Neural progenitor cell (in vitro differentiated cells): ENCODE measurements around the gene SP6. TPM values are rescaled to one million over a fixed set of nuclear protein-coding genes. Genes with fewer than 3 reads are reported as not detected.
A peak's percentile ranks its signal among the peaks of the same experiment; 100 is the strongest.

Experiments used
- DNase-seq: peaks from one replicate; pipeline ENCODE4 v3.0.0-alpha.2; 2016; ENCODE audit warnings: low spot score
- H2AFZ ChIP-seq: fragments of 200-600 bp; sonication (generic); replicated peaks from 2 replicates; pipeline ENCODE4 v1.6.1; 2016; ENCODE audit warnings: antibody characterized with exemption
- H3F3A ChIP-seq: fragments of 200-600 bp; sonication (generic); 2 replicates; pipeline ENCODE4 v1.6.1; 2016; ENCODE audit warnings: antibody characterized with exemption, low read depth
- H3K27ac ChIP-seq: fragments of 200-600 bp; sonication (generic); 2 replicates; pipeline ENCODE4 v1.5.1; 2016; ENCODE audit warnings: mild to moderate bottlenecking
- H3K27me3 ChIP-seq: fragments of 200-600 bp; sonication (generic); 2 replicates; pipeline ENCODE4 v1.6.1; 2016; ENCODE audit warnings: mild to moderate bottlenecking, moderate library complexity
- H3K36me3 ChIP-seq: fragments of 200-600 bp; sonication (generic); 2 replicates; pipeline ENCODE4 v1.5.1; 2016
- H3K4me1 ChIP-seq: fragments of 200-600 bp; sonication (generic); 2 replicates; pipeline ENCODE4 v1.6.1; 2016; ENCODE audit warnings: mixed run types
- H3K4me2 ChIP-seq: fragments of 200-600 bp; sonication (generic); 2 replicates; pipeline ENCODE4 v1.6.1; 2016
- H3K4me3 ChIP-seq: fragments of 200-600 bp; sonication (generic); 2 replicates; pipeline ENCODE4 v1.5.1; 2016
- H3K79me2 ChIP-seq: fragments of 200-600 bp; sonication (generic); 2 replicates; pipeline ENCODE4 v1.6.1; 2016; ENCODE audit warnings: low read depth
- H3K9ac ChIP-seq: fragments of 200-600 bp; sonication (generic); 2 replicates; pipeline ENCODE4 v1.6.1; 2016
- H3K9me3 ChIP-seq: fragments of 200-600 bp; sonication (generic); 2 replicates; pipeline ENCODE4 v1.5.1; 2016; ENCODE audit warnings: low read depth
- H4K20me1 ChIP-seq: fragments of 200-600 bp; sonication (generic); 2 replicates; pipeline ENCODE4 v1.6.1; 2016; ENCODE audit warnings: low read depth
- H3K27ac Mint-ChIP-seq: 3 replicates; pipeline ENCODE4 v1.8.0; 2021; ENCODE audit warnings: mixed read lengths
- H3K27me3 Mint-ChIP-seq: 2 replicates; pipeline ENCODE4 v1.8.0; 2022; ENCODE audit warnings: low read depth, mild to moderate bottlenecking, inconsistent platforms, moderate library complexity, mixed read lengths; ENCODE audit not compliant: insufficient read depth
- H3K36me3 Mint-ChIP-seq: 3 replicates; pipeline ENCODE4 v1.8.0; 2021; ENCODE audit warnings: mixed read lengths
- H3K4me1 Mint-ChIP-seq: 3 replicates; pipeline ENCODE4 v1.8.0; 2021; ENCODE audit warnings: mixed read lengths
- H3K4me3 Mint-ChIP-seq: 3 replicates; pipeline ENCODE4 v1.8.0; 2021; ENCODE audit warnings: mild to moderate bottlenecking, moderate library complexity, mixed read lengths
- H3K9me3 Mint-ChIP-seq: 3 replicates; pipeline ENCODE4 v1.8.0; 2020; ENCODE audit warnings: mixed read lengths
- CTCF ChIP-seq: fragments of 200-600 bp; sonication (generic); IDR thresholded peaks from 2 replicates; pipeline ENCODE4 v1.5.1; 2017; ENCODE audit warnings: antibody characterized with exemption, mild to moderate bottlenecking
- EZH2 ChIP-seq: fragments of 200-600 bp; sonication (generic); IDR thresholded peaks from 2 replicates; pipeline ENCODE4 v1.6.1; 2017; ENCODE audit warnings: antibody characterized with exemption, mild to moderate bottlenecking, moderate library complexity
- EZH2phosphoT487 ChIP-seq: fragments of 200-600 bp; sonication (generic); IDR thresholded peaks from 2 replicates; pipeline ENCODE4 v1.6.1; 2017; ENCODE audit warnings: antibody characterized with exemption
- total RNA-seq: library from RNA; depleted of rRNA; stranded (reverse); fragments of >200 nt; gene quantifications from 2 replicates; pipeline ENCODE4 v1.2.3, GENCODE V29; 2015; ENCODE audit warnings: low replicate concordance

Gene SP6
- total RNA-seq, 1 donor from 2014 or later: 0.04 TPM

- H3K27me3 ChIP-seq: no peaks in the 10 kb centered on the region
- H3K79me2 ChIP-seq: no peaks in the 10 kb centered on the region
- H4K20me1 ChIP-seq: no peaks in the 10 kb centered on the region
- H3F3A ChIP-seq: no peaks in the 10 kb centered on the region
- DNase-seq: no peak
- no peak overlapping the region for H3K4me2 ChIP-seq
- no peak overlapping the region for H3K9ac ChIP-seq
- no peaks in the 10 kb centered on the region for H3K9me3 ChIP-seq
- H3K4me1 ChIP-seq: no peaks in the 10 kb centered on the region
- H3K4me3 ChIP-seq: no peak overlapping the region
- H3K27ac Mint-ChIP-seq: no peak overlapping the region
- H3K4me3 Mint-ChIP-seq: peak overlapping the region; percentile 46
- H3K4me1 Mint-ChIP-seq: peaks cover 7% of the 10 kb centered on the region
- peaks cover 9% of the 10 kb centered on the region for H3K27me3 Mint-ChIP-seq
- peaks cover 9% of the 10 kb centered on the region for H3K36me3 Mint-ChIP-seq
- TF ChIP-seq EZH2phosphoT487: no peak
- TF ChIP-seq EZH2: no peak
- no peak for TF ChIP-seq CTCF
- no peaks in the 10 kb centered on the region for H3K36me3 ChIP-seq
- H3K9me3 Mint-ChIP-seq: no peaks in the 10 kb centered on the region
- H3K27ac ChIP-seq: no peak overlapping the region
- no peak overlapping the region for H2AFZ ChIP-seq
Observed at GRCh38 chr17:47810901-47811635, 39.9 kb downstream of the SP6 start.

GRCh38 chr17:47810200-47810821 lies 40.7 kb downstream of the SP6 start:
- TF ChIP-seq EZH2: no peak
- TF ChIP-seq EZH2phosphoT487: no peak
- no peak for TF ChIP-seq CTCF
- Histone ChIP-seq H3K36me3 (no peaks in the 10 kb centered on the region), H3K27ac (no peak overlapping the region)

GRCh38 chr17:47808830-47809480 lies 42.0 kb downstream of the SP6 start:
- no peaks in the 10 kb centered on the region for H3K9me3 ChIP-seq
- peaks cover 2% of the 10 kb centered on the region for H3K27me3 ChIP-seq
- no peaks in the 10 kb centered on the region for H3K9me3 Mint-ChIP-seq
- H3K27ac ChIP-seq: no peak overlapping the region
- TF ChIP-seq CTCF: no peak
- TF ChIP-seq EZH2: no peak
- no peak for TF ChIP-seq EZH2phosphoT487
- no peak overlapping the region for H3K4me3 ChIP-seq
- H3K36me3 Mint-ChIP-seq: peaks cover 7% of the 10 kb centered on the region
- no peaks in the 10 kb centered on the region for H3K79me2 ChIP-seq
- no peak for DNase-seq
- H3K4me3 Mint-ChIP-seq: no peak overlapping the region
- H3K4me2 ChIP-seq: no peak overlapping the region
- H3K4me1 Mint-ChIP-seq: peaks cover 7% of the 10 kb centered on the region
- H3K9ac ChIP-seq: no peak overlapping the region
- no peak overlapping the region for H3K27ac Mint-ChIP-seq
- H3K27me3 Mint-ChIP-seq: peaks cover 13% of the 10 kb centered on the region
- no peaks in the 10 kb centered on the region for H4K20me1 ChIP-seq
- no peaks in the 10 kb centered on the region for H3K36me3 ChIP-seq
- no peaks in the 10 kb centered on the region for H3F3A ChIP-seq
- H2AFZ ChIP-seq: no peak overlapping the region
- H3K4me1 ChIP-seq: no peaks in the 10 kb centered on the region

More at GRCh38 chr17:47810200-47810821, 40.7 kb downstream of the SP6 start:
- Histone ChIP-seq H3K4me1 (no peaks in the 10 kb centered on the region), H3K4me2 (no peak overlapping the region), H4K20me1 (no peaks in the 10 kb centered on the region), H3F3A (no peaks in the 10 kb centered on the region), H3K9me3 (no peaks in the 10 kb centered on the region), H2AFZ (no peak overlapping the region), H3K9ac (no peak overlapping the region), H3K27me3 (no peaks in the 10 kb centered on the region), H3K4me3 (no peak overlapping the region), H3K79me2 (no peaks in the 10 kb centered on the region)
- Mint-ChIP-seq H3K9me3 (no peaks in the 10 kb centered on the region), H3K27me3 (peaks cover 9% of the 10 kb centered on the region), H3K36me3 (peaks cover 7% of the 10 kb centered on the region), H3K27ac (no peak overlapping the region), H3K4me1 (peaks cover 7% of the 10 kb centered on the region), H3K4me3 (no peak overlapping the region)
- no peak for DNase-seq
